ENCODE results near the gene FRMD4A.

Gene FRMD4A

DNA sequence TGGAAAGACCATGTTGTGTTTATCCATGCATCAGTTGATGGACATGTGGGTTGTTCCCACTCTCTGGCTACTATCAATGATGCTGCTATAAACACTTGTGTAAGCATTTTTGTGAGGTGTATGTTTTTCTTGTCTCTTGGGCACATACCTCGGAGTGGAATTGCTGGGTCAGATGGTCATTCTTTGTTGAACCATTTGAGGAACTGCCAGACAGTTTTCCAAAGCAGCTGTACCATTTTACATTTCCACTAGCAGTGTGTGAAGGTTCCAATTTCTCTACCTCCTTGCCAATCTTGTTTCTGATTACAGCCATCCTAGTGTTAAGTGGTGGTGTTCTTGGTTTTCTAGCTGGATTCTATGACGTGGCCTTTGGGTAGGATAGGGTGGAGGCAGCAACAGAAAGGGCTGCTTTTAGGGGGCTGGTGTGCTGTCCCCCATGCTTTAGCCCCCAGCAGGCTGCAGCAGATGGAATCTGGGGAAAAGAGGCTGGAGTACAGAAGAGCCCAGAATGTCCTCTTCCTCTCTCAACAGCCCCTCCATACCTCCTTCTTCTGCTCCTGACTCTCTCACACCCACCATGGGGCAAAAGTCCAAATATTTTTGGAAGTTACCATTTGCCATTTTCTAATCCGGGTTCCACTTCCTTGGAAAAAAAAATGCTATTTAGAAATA, 352.7 kb downstream of the FRMD4A start:
- no peak overlapping the region for H3K4me3 ChIP-seq (replicated peaks; ENCODE audit: low read depth, low read length)
- DNase-seq (ENCODE audit: extremely low read depth, low read depth) = no peak
- TF ChIP-seq CTCF (IDR thresholded peaks at IDR 0.05; ENCODE audit: low read depth, low read length, missing control alignments) = no peak

DNA sequence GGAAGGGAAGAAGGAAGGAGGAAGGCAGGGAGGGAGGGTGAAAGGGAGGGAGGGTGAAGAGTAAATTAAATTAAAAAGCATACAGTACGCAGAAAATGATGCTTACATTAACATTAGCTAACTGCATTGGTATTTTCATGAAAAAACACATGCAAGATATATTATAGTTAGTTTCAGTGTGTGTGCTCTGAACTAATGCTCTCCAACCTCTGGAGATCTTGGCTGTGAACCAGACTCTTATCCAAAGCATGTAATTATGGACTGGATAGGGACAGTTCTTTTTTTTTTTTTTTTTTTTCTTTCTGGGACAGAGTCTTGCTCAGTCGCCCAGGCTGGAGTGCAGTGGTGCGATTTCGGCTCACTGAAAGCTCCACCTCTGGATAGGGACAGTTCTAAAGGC, 357.0 kb downstream of the FRMD4A start:
- TF ChIP-seq CTCF (IDR thresholded peaks at IDR 0.05; ENCODE audit: low read depth, low read length, missing control alignments) = no peak
- no peak for DNase-seq (ENCODE audit: extremely low read depth, low read depth)

DNA sequence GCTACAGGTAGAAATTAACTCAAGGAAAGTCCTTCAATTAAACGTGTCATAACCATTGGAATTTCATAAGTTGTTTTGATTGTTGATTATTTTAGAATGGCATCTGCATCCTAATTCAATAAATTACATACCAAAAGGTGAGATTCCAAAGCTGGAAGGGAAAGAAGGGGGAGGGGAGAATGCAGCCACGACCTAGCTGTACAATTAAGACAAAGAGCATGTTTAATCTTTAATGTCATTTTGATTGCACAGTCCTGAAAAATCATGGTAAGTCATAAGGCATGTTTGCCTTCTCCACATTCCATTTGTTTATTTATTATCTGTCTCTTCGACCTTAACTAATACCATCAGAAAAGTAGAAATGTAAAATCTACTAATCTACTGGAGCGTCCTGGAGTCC, 358.1 kb downstream of the FRMD4A start:
- H3K4me3 ChIP-seq (replicated peaks; ENCODE audit: low read depth, low read length) = no peak overlapping the region
- no peak for TF ChIP-seq CTCF (IDR thresholded peaks at IDR 0.05; ENCODE audit: low read depth, low read length, missing control alignments)
- no peak for DNase-seq (ENCODE audit: extremely low read depth, low read depth)

More for the DNA sequence above, 357.0 kb downstream of the FRMD4A start:
- H3K4me3 ChIP-seq (replicated peaks; ENCODE audit: low read depth, low read length) = no peak overlapping the region

GRCh38 chr10:13971601-13972475, 358.9 kb downstream of the FRMD4A start:
- no peak overlapping the region for H3K4me3 ChIP-seq (replicated peaks; ENCODE audit: low read depth, low read length)
- DNase-seq (ENCODE audit: extremely low read depth, low read depth) = no peak

GRCh38 chr10:13970957-13971353, 359.8 kb downstream of the FRMD4A start:
- H3K4me3 ChIP-seq (replicated peaks; ENCODE audit: low read depth, low read length) = no peak overlapping the region
- no peak for TF ChIP-seq CTCF (IDR thresholded peaks at IDR 0.05; ENCODE audit: low read depth, low read length, missing control alignments)
- DNase-seq (ENCODE audit: extremely low read depth, low read depth) = no peak

More at GRCh38 chr10:13971601-13972475, 358.9 kb downstream of the FRMD4A start:
- no peak for TF ChIP-seq CTCF (IDR thresholded peaks at IDR 0.05; ENCODE audit: low read depth, low read length, missing control alignments)

- H3K4me3 ChIP-seq (replicated peaks; ENCODE audit: low read depth, low read length) = no peak overlapping the region
- TF ChIP-seq CTCF (IDR thresholded peaks at IDR 0.05; ENCODE audit: low read depth, low read length, missing control alignments) = no peak
- DNase-seq (ENCODE audit: extremely low read depth, low read depth) = no peak
These were observed 360.3 kb downstream of the FRMD4A start for GRCh38 chr10:13970236-13970956.
